Right kidney (tissue), 1 donor: Measurements from ENCODE around the gene ZNF155.

ENCODE experiments used
- DNase-seq: peaks from one replicate; pipeline ENCODE4 v3.0.0-alpha.2; 2016

ZNF155 gene

GRCh38 chr19:44003461-44004009 is 19.5 kb downstream of the ZNF155 start:
- no peak for DNase-seq

- no peak for DNase-seq
Measured at GRCh38 chr19:44005973-44006372, 22.0 kb downstream of the ZNF155 start.

GRCh38 chr19:44007473-44007872 is 23.5 kb downstream of the ZNF155 start:
- no peak for DNase-seq

DNA sequence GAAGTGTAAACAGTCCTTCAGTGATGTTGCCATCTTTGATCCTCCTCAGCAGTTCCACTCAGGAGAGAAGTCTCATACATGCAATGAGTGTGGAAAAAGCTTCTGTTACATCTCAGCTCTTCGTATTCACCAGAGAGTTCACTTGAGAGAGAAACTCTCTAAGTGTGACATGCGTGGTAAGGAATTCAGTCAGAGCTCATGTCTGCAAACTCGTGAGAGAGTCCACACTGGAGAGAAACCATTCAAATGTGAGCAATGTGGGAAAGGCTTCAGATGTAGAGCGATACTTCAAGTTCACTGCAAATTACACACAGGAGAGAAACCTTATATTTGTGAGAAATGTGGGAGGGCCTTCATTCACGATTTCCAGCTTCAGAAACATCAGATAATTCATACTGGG is 26.5 kb downstream of the ZNF155 start:
- no peak for DNase-seq

- DNase-seq: no peak
Measured at GRCh38 chr19:44019498-44019897, 35.5 kb downstream of the ZNF155 start.

GRCh38 chr19:44021221-44021620 is 37.2 kb downstream of the ZNF155 start:
- no peak for DNase-seq

- no peak for DNase-seq
Measured at GRCh38 chr19:44024900-44025216, 40.9 kb downstream of the ZNF155 start.

- peak; percentile 74 for DNase-seq
Measured at GRCh38 chr19:44025217-44025936, 41.4 kb downstream of the ZNF155 start, which contains the start of gene ZNF222. Gene ZNF222 (plus strand): TSS chr19:44025379. CDS start chr19:44025437, 58 bp downstream.

DNA sequence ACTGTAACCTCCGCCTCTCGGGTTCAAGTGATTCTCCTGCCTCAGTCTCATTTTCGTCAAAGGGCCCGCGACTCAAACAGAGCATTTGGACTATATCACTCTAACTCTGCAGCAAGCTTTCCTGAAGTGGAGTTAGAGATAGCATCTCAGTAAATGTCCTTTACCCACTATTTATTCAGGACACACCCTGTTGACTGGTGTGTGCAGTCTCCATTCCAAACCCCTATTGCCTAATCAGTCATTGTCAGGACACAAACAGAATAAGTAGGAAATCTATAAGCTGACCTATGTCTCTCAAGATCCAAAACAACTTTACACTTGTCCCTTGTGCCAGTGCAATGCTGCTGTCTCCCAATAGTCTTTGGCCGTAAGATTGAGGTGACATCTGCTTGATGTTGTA is 42.6 kb downstream of the ZNF155 start:
- no peak for DNase-seq

GRCh38 chr19:44032001-44032610 is 48.1 kb downstream of the ZNF155 start:
- DNase-seq: no peak

GRCh38 chr19:44042147-44042546 is 58.2 kb downstream of the ZNF155 start:
- no peak for DNase-seq
